NK-92 (cell line): ENCODE measurements around the gene CUTC.
"Not testable (repeated sequence)": the region's sequence is repeated elsewhere in the genome, so short reads cannot be mapped to it uniquely, and the experiment has no call there.

Experiments used
- DNase-seq: peaks from one replicate; lab custom pipeline; 2025; ENCODE audit not compliant: unreplicated experiment; lab: John Stamatoyannopoulos, UW

CUTC gene

GRCh38 chr10:99732033-99732842 is at the start of gene CUTC, which contains the start of gene COX15:
CUTC (plus strand) TSS chr10:99732234; CDS start chr10:99732349, 115 bp downstream.
COX15 (minus strand) TSS chr10:99732127; CDS start chr10:99732049, 78 bp downstream.
- DNase-seq, result peak; percentile 79

GRCh38 chr10:99682752-99683151 is 49.3 kb upstream of the CUTC start:
- DNase-seq, result no peak

- DNase-seq, result no peak
Observed at GRCh38 chr10:99685597-99685967, 46.5 kb upstream of the CUTC start.

GRCh38 chr10:99689461-99689860 is 42.6 kb upstream of the CUTC start:
- DNase-seq, result no peak

GRCh38 chr10:99693933-99694583 is 38.0 kb upstream of the CUTC start:
- no peak for DNase-seq

- no peak for DNase-seq
Observed at GRCh38 chr10:99695761-99696160, 36.3 kb upstream of the CUTC start.

GRCh38 chr10:99698504-99699080 is 33.4 kb upstream of the CUTC start:
- DNase-seq, result no peak

- no peak for DNase-seq
Observed at GRCh38 chr10:99700649-99701048, 31.4 kb upstream of the CUTC start.

- DNase-seq, result no peak
Observed at GRCh38 chr10:99708428-99709012, 23.5 kb upstream of the CUTC start.

- no peak for DNase-seq
Observed at GRCh38 chr10:99709480-99710229, 22.4 kb upstream of the CUTC start.

- no peak for DNase-seq
Observed at GRCh38 chr10:99711129-99711719, 20.8 kb upstream of the CUTC start.

GRCh38 chr10:99714446-99714845 is 17.6 kb upstream of the CUTC start:
- no peak for DNase-seq

GRCh38 chr10:99720387-99720786 is 11.6 kb upstream of the CUTC start:
- DNase-seq, result no peak

GRCh38 chr10:99730026-99730425 is 2.0 kb upstream of the CUTC start:
- DNase-seq, result no peak

- DNase-seq, result no peak
Observed at GRCh38 chr10:99731306-99732032, 565 bp upstream of the CUTC start.

GRCh38 chr10:99733366-99733765 is 1.3 kb downstream of the CUTC start:
- DNase-seq, result no peak

GRCh38 chr10:99734111-99734510 is 2.1 kb downstream of the CUTC start:
- not testable (repeated sequence) for DNase-seq

- no peak for DNase-seq
Observed at GRCh38 chr10:99740260-99740659, 8.2 kb downstream of the CUTC start.

GRCh38 chr10:99740933-99741559 is 9.0 kb downstream of the CUTC start:
- no peak for DNase-seq
